Small intestine (tissue), 7 donors: ENCODE results near the gene AKAP6. TPM values are rescaled to one million over a fixed set of nuclear protein-coding genes. Genes with fewer than 3 reads are reported as not detected.

ENCODE experiments used
- DNase-seq, 2 donors: peaks; one replicate each; pipeline versions ENCODE4 v3.0.0 to v3.0.0-alpha.2; 2013
- FAIRE-seq: peaks from 2 replicates; lab custom pipeline; 2012; peaks lifted over from hg19 to GRCh38; lab: Jason Lieb, UNC
- H3K27ac ChIP-seq, 3 donors: one replicate each; pipeline ENCODE4 v1.5.1; 2013; ENCODE audit warnings: low read length in 2 of 3, mild to moderate bottlenecking in 2 of 3, control low read depth in 1 of 3, inconsistent platforms in 1 of 3, low read depth in 1 of 3, moderate library complexity in 1 of 3
- H3K27me3 ChIP-seq, 3 donors: one replicate each; pipeline ENCODE4 v1.6.1; 2013; ENCODE audit warnings: low read length in 3 of 3, inconsistent platforms in 1 of 3; ENCODE audit not compliant: control insufficient read depth in 3 of 3, insufficient read depth in 3 of 3
- H3K36me3 ChIP-seq, 3 donors: one replicate each; pipeline ENCODE4 v1.6.1; 2013; ENCODE audit warnings: low read length in 3 of 3, inconsistent platforms in 1 of 3, low read depth in 1 of 3, mild to moderate bottlenecking in 1 of 3, moderate library complexity in 1 of 3; ENCODE audit not compliant: control insufficient read depth in 3 of 3, insufficient read depth in 2 of 3
- H3K4me1 ChIP-seq, 3 donors: one replicate each; pipeline ENCODE4 v1.6.1; 2013; ENCODE audit warnings: low read length in 2 of 3, inconsistent platforms in 1 of 3, low read depth in 1 of 3, mild to moderate bottlenecking in 1 of 3, moderate library complexity in 1 of 3; ENCODE audit not compliant: control insufficient read depth in 3 of 3, insufficient read depth in 2 of 3
- H3K4me3 ChIP-seq, 3 donors: one replicate each; pipeline ENCODE4 v1.5.1; 2013; ENCODE audit warnings: low read length in 3 of 3, control low read depth in 1 of 3, inconsistent platforms in 1 of 3, low read depth in 1 of 3, mild to moderate bottlenecking in 1 of 3, moderate library complexity in 1 of 3
- H3K9me3 ChIP-seq, 2 donors: one replicate each; pipeline ENCODE4 v1.6.1; 2013; ENCODE audit warnings: low read depth in 1 of 2, low read length in 1 of 2; ENCODE audit not compliant: control insufficient read depth in 2 of 2, insufficient read depth in 1 of 2
- WGBS, 3 donors: extraction: QIAGEN DNeasy Blood & Tissue Kit; methylation state at CpG; one replicate each; pipeline ENCODE4 v1.1.7; 2013; 5-methylcytosine and 5-hydroxymethylcytosine counted together
- polyA plus RNA-seq, 4 donors: library from polyadenylated mRNA; stranded (reverse) in 3 of 4; unstranded in 1 of 4; fragments of 200-250 nt in 3 of 4; fragments of 120-200 nt in 1 of 4; gene quantifications; one replicate each; pipeline versions ENCODE4 v1.2.1 to v1.2.3, GENCODE V29; 2013
- donor health status: healthy with polysubstance abuse.
- donor health status: control.
- donor health status: control.
- donor health status: Bipolar disorder and iron deficiency.
- donor health status: healthy.

Gene AKAP6
- polyA plus RNA-seq, 4 donors: 0.45 to 3.6 (median 0.96) TPM

GRCh38 chr14:32354716-32355115, 25.6 kb downstream of the AKAP6 start:
- H3K4me1 ChIP-seq: no peaks in the 10 kb centered on the region
- H3K9me3 ChIP-seq: no peaks in the 10 kb centered on the region
- peak in 1 of 2 donors; percentile 8 for DNase-seq
- H3K36me3 ChIP-seq: no peaks in the 10 kb centered on the region
- 66 to 74% (median 70%) methylated on average over 3 of the region's 3 CpGs for WGBS, 3 donors
- no peak for FAIRE-seq
- H3K27ac ChIP-seq: no peak overlapping the region
- H3K27me3 ChIP-seq: peaks cover 0 to 2% (median 0%) of the 10 kb centered on the region in 3 donors
- H3K4me3 ChIP-seq: no peak overlapping the region

GRCh38 chr14:32358781-32359180, 29.7 kb downstream of the AKAP6 start:
- Histone ChIP-seq H3K27me3 (peaks cover 0 to 2% (median 0%) of the 10 kb centered on the region in 3 donors), H3K36me3 (no peaks in the 10 kb centered on the region), H3K9me3 (no peaks in the 10 kb centered on the region), H3K27ac (no peak overlapping the region), H3K4me3 (no peak overlapping the region), H3K4me1 (no peaks in the 10 kb centered on the region)
- FAIRE-seq: no peak
- 74 to 83% (median 75%) methylated on average over 3 of the region's 3 CpGs for WGBS, 3 donors
- DNase-seq: no peak

- no peaks in the 10 kb centered on the region for H3K36me3 ChIP-seq
- FAIRE-seq: no peak
- DNase-seq: no peak
- H3K4me1 ChIP-seq: peaks cover 0 to 12% (median 0%) of the 10 kb centered on the region in 3 donors
- H3K9me3 ChIP-seq: no peaks in the 10 kb centered on the region
- peaks cover 0 to 2% (median 0%) of the 10 kb centered on the region in 3 donors for H3K27me3 ChIP-seq
- no peak overlapping the region for H3K27ac ChIP-seq
- no peak overlapping the region for H3K4me3 ChIP-seq
- WGBS, 3 donors: 95 to 100% (median 97%) methylated on average over 2 of the region's 2 CpGs
Observed at GRCh38 chr14:32361674-32362073, 32.6 kb downstream of the AKAP6 start.

- no peaks in the 10 kb centered on the region for H3K9me3 ChIP-seq
- FAIRE-seq: no peak
- no peak for DNase-seq
Observed at GRCh38 chr14:32363761-32364160, 34.7 kb downstream of the AKAP6 start.

GRCh38 chr14:32364941-32365340, 35.8 kb downstream of the AKAP6 start:
- peaks cover 0 to 12% (median 0%) of the 10 kb centered on the region in 3 donors for H3K4me1 ChIP-seq

More at GRCh38 chr14:32363761-32364160, 34.7 kb downstream of the AKAP6 start:
- no peaks in the 10 kb centered on the region for H3K36me3 ChIP-seq
- H3K27me3 ChIP-seq: no peaks in the 10 kb centered on the region
- WGBS, 3 donors: 86 to 97% (median 94%) methylated on average over 4 of the region's 4 CpGs
- no peak overlapping the region for H3K27ac ChIP-seq
- no peak overlapping the region for H3K4me3 ChIP-seq
- H3K4me1 ChIP-seq: peaks cover 0 to 12% (median 0%) of the 10 kb centered on the region in 3 donors

GRCh38 chr14:32366256-32366879, 37.3 kb downstream of the AKAP6 start:
- no peak for DNase-seq
- FAIRE-seq: no peak

More at GRCh38 chr14:32364941-32365340, 35.8 kb downstream of the AKAP6 start:
- Histone ChIP-seq H3K9me3 (no peaks in the 10 kb centered on the region), H3K36me3 (no peaks in the 10 kb centered on the region), H3K27me3 (no peaks in the 10 kb centered on the region), H3K27ac (no peak overlapping the region), H3K4me3 (no peak overlapping the region)
- FAIRE-seq (no peak), DNase-seq (peak in 1 of 2 donors; percentile 35)
- 31 to 87% (median 86%) methylated on average over 1 of the region's 1 CpG for WGBS, 3 donors

GRCh38 chr14:32366986-32367385, 37.9 kb downstream of the AKAP6 start:
- Histone ChIP-seq H3K4me1 (peaks cover 0 to 12% (median 0%) of the 10 kb centered on the region in 3 donors), H3K9me3 (no peaks in the 10 kb centered on the region), H3K36me3 (no peaks in the 10 kb centered on the region), H3K27me3 (no peaks in the 10 kb centered on the region), H3K4me3 (no peak overlapping the region), H3K27ac (no peak overlapping the region)
- 66 to 87% (median 85%) methylated on average over 4 of the region's 4 CpGs for WGBS, 3 donors
- FAIRE-seq: no peak
- no peak for DNase-seq

More at GRCh38 chr14:32366256-32366879, 37.3 kb downstream of the AKAP6 start:
- Histone ChIP-seq H3K4me3 (no peak overlapping the region), H3K27me3 (no peaks in the 10 kb centered on the region), H3K36me3 (no peaks in the 10 kb centered on the region), H3K9me3 (no peaks in the 10 kb centered on the region), H3K4me1 (peaks cover 0 to 12% (median 0%) of the 10 kb centered on the region in 3 donors), H3K27ac (no peak overlapping the region)

- no peaks in the 10 kb centered on the region for H3K36me3 ChIP-seq
- no peak for FAIRE-seq
- no peaks in the 10 kb centered on the region for H3K9me3 ChIP-seq
- H3K4me3 ChIP-seq: no peak overlapping the region
- no peaks in the 10 kb centered on the region for H3K27me3 ChIP-seq
- DNase-seq: no peak
- no peak overlapping the region for H3K27ac ChIP-seq
- H3K4me1 ChIP-seq: peaks cover 0 to 12% (median 0%) of the 10 kb centered on the region in 3 donors
Observed at GRCh38 chr14:32367516-32367915, 38.4 kb downstream of the AKAP6 start.
